K562 (cell line): ENCODE measurements around the gene CALHM2.

Experiments used
- CHD2 ChIP-seq: IDR thresholded peaks from 2 replicates; pipeline ENCODE4 v1.6.1; 2011; ENCODE audit warnings: low read depth, low read length
- FOXK2 ChIP-seq, 2 experiments: fragments of 450-650 bp; IDR thresholded peaks in 1 of 2; conservative IDR thresholded peaks in 1 of 2; 2 replicates each; pipeline ENCODE4 v1.6.1; 2016; ENCODE audit warnings: low read depth in 2 of 2, mild to moderate bottlenecking in 1 of 2
- FOXM1 ChIP-seq, 2 experiments: fragments of 450-650 bp in 1 of 2; sonication (generic) in 1 of 2; formaldehyde crosslinking in 1 of 2; IDR thresholded peaks; 2 replicates each; pipeline versions ENCODE4 v1.6.1 to v1.9.0; 2017 to 2022; ENCODE audit warnings: low read depth in 2 of 2, mild to moderate bottlenecking in 2 of 2, missing genetic modification reagents in 1 of 2, moderate library complexity in 1 of 2
- POLR2A ChIP-seq: fragments of 450-650 bp; conservative IDR thresholded peaks from 2 replicates; pipeline ENCODE4 v1.6.1; 2016
- RCOR1 ChIP-seq, 2 experiments: IDR thresholded peaks; 2 replicates each; pipeline ENCODE4 v1.6.1; 2012; ENCODE audit warnings: low read depth in 2 of 2, low read length in 2 of 2, borderline replicate concordance in 1 of 2, improper control_type of control experiment in 1 of 2
- ZBTB33 ChIP-seq: sonication (generic); formaldehyde crosslinking; IDR thresholded peaks from 2 replicates; pipeline ENCODE4 v1.8.1; 2023; ENCODE audit warnings: mild to moderate bottlenecking, missing genetic modification reagents

GRCh38 chr10:103439776-103440175, 12.4 kb downstream of the CALHM2 start:
- TF ChIP-seq POLR2A = no peak
- TF ChIP-seq ZBTB33 (CRISPR knock-in tag) = no peak
- TF ChIP-seq RCOR1 (IDR thresholded peaks at IDR 0.05; ENCODE audit: borderline replicate concordance in 1 of 2, low read depth in 2 of 2, low read length in 2 of 2) = no peak
- TF ChIP-seq CHD2 = no peak
- TF ChIP-seq FOXK2 (conservative IDR thresholded peaks at IDR 0.05 in 1 of 2, IDR thresholded peaks at IDR 0.05 in 1 of 2; ENCODE audit: low read depth in 2 of 2) = no peak
- no peak for TF ChIP-seq FOXM1 (IDR thresholded peaks at IDR 0.05; ENCODE audit: low read depth)
- no peak for TF ChIP-seq FOXM1 (CRISPR knock-in tag; IDR thresholded peaks at IDR 0.05; ENCODE audit: low read depth)
